Activated CD8-positive, alpha-beta memory T cell treated with anti-CD3 and anti-CD28 coated beads, Interleukin-2, amount 50 U/mL, for 1 hour (primary cell): Measurements from ENCODE around the gene OBP2B.
A peak's percentile ranks its signal among the peaks of the same experiment; 100 is the strongest.
"Not testable (repeated sequence)": the region's sequence is repeated elsewhere in the genome, so short reads cannot be mapped to it uniquely, and the experiment has no call there.

Experiments
- DNase-seq: peaks from one replicate; pipeline ENCODE4 v3.0.0-alpha.2; 2020; ENCODE audit errors: extremely low read depth

The OBP2B gene

GRCh38 chr9:133208880-133209300 lies at the start of gene OBP2B:
TSS of gene OBP2B (minus strand) at chr9:133209250. CDS start at chr9:133209199, 51 bp downstream.
- not testable (repeated sequence) for DNase-seq

- DNase-seq: no peak
Observed at GRCh38 chr9:133258061-133259015, 49.3 kb upstream of the OBP2B start.

- DNase-seq: no peak
Observed at GRCh38 chr9:133257465-133257956, 48.5 kb upstream of the OBP2B start.

GRCh38 chr9:133256686-133257091 lies 47.6 kb upstream of the OBP2B start:
- no peak for DNase-seq

GRCh38 chr9:133256136-133256461 lies 47.0 kb upstream of the OBP2B start:
- no peak for DNase-seq

GRCh38 chr9:133255371-133256135 lies 46.5 kb upstream of the OBP2B start:
- DNase-seq: no peak

GRCh38 chr9:133254471-133254870 lies 45.4 kb upstream of the OBP2B start:
- DNase-seq: no peak

- DNase-seq: no peak
Observed at GRCh38 chr9:133253268-133253667, 44.2 kb upstream of the OBP2B start.

- DNase-seq: no peak
Observed at GRCh38 chr9:133252301-133253020, 43.4 kb upstream of the OBP2B start.

- no peak for DNase-seq
Observed at GRCh38 chr9:133251773-133252172, 42.7 kb upstream of the OBP2B start.

- DNase-seq: not testable (repeated sequence)
Observed at GRCh38 chr9:133251221-133251620, 42.2 kb upstream of the OBP2B start.

GRCh38 chr9:133250741-133251170 lies 41.7 kb upstream of the OBP2B start:
- no peak for DNase-seq

- no peak for DNase-seq
Observed at GRCh38 chr9:133249337-133249736, 40.3 kb upstream of the OBP2B start.

GRCh38 chr9:133248726-133249295 lies 39.8 kb upstream of the OBP2B start:
- no peak for DNase-seq

GRCh38 chr9:133247632-133248031 lies 38.6 kb upstream of the OBP2B start:
- no peak for DNase-seq

- DNase-seq: no peak
Observed at GRCh38 chr9:133246991-133247390, 37.9 kb upstream of the OBP2B start.

GRCh38 chr9:133246562-133246961 lies 37.5 kb upstream of the OBP2B start:
- no peak for DNase-seq

GRCh38 chr9:133242991-133243390 lies 33.9 kb upstream of the OBP2B start:
- no peak for DNase-seq

GRCh38 chr9:133242241-133242640 lies 33.2 kb upstream of the OBP2B start:
- no peak for DNase-seq

GRCh38 chr9:133239533-133240090 lies 30.6 kb upstream of the OBP2B start:
- DNase-seq: no peak

GRCh38 chr9:133238851-133239532 lies 29.9 kb upstream of the OBP2B start:
- peak; percentile 37 for DNase-seq
